ENCODE results near the gene PLPP2. TPM values are rescaled to one million over a fixed set of nuclear protein-coding genes. Genes with fewer than 3 reads are reported as not detected.

Gene PLPP2
- total RNA-seq, 2 experiments from 2014 or later, result not detected

Other genes starting within 250 kb of the PLPP2 start
- gene OR4F17, start 184.3 kb downstream of the PLPP2 start, total RNA-seq, result not detected
- gene MIER2, start 53.4 kb upstream of the PLPP2 start, total RNA-seq, result 10 to 100 TPM; 21.6 to 23.1 TPM
- gene C2CD4C, start 117.7 kb upstream of the PLPP2 start, total RNA-seq, result not detected
- gene SHC2, start 169.6 kb upstream of the PLPP2 start, total RNA-seq, result not detected
- under 1 TPM; 0.16 to 0.39 TPM for gene MADCAM1, start 205.1 kb upstream of the PLPP2 start, total RNA-seq
- 10 to 100 TPM; 20.1 to 20.7 TPM for gene TPGS1, start 216.1 kb upstream of the PLPP2 start, total RNA-seq
- 10 to 100 TPM; 49.0 to 53.0 TPM for gene CDC34, start 240.4 kb upstream of the PLPP2 start, total RNA-seq